GM12892 (cell line): ENCODE data around the gene RNU11.

ENCODE experiments used
- POLR2A ChIP-seq: IDR thresholded peaks from 2 replicates; pipeline ENCODE4 v1.6.1; 2011; ENCODE audit warnings: low read depth, low read length, control low read depth
- POLR2AphosphoS5 ChIP-seq: IDR thresholded peaks from 2 replicates; pipeline ENCODE4 v1.6.1; 2011; ENCODE audit warnings: low read depth, low read length, control low read depth

GRCh38 chr1:28648008-28648473, 359 bp upstream of the RNU11 start:
- TF ChIP-seq POLR2A (no peak), POLR2AphosphoS5 (no peak)
